Measurements from ENCODE around the gene RBM8A.

RBM8A gene

DNA sequence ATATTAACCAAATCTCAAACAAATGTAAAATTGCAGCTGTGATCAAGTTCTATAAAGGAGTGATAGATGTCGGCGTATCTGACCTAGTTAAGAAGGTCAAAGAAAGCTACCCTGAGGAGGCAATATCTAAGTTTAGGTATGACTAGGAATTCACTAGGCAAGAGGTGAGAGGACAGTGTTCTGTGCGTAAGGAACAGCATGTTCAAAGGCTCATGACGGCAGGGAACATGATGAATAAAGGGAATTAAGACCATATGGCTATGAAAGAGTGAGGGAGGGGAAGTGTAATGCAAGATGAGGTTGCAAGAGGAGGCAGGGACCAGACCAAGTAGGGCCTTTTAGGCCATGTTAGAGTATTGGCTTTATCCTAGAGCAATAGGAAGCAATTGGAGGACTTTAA lies 21.9 kb upstream of the RBM8A start:
- in situ Hi-C loops (cut with HindIII; ENCODE audit: low sequenced_read_pairs): no loop called here
- no peak overlapping the region for H3K4me3 ChIP-seq (ENCODE audit: low read depth, low read length)
- TF ChIP-seq, protein P1, sequence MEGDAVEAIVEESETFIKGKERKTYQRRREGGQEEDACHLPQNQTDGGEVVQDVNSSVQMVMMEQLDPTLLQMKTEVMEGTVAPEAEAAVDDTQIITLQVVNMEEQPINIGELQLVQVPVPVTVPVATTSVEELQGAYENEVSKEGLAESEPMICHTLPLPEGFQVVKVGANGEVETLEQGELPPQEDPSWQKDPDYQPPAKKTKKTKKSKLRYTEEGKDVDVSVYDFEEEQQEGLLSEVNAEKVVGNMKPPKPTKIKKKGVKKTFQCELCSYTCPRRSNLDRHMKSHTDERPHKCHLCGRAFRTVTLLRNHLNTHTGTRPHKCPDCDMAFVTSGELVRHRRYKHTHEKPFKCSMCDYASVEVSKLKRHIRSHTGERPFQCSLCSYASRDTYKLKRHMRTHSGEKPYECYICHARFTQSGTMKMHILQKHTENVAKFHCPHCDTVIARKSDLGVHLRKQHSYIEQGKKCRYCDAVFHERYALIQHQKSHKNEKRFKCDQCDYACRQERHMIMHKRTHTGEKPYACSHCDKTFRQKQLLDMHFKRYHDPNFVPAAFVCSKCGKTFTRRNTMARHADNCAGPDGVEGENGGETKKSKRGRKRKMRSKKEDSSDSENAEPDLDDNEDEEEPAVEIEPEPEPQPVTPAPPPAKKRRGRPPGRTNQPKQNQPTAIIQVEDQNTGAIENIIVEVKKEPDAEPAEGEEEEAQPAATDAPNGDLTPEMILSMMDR (IDR thresholded peaks at IDR 0.05; ENCODE audit: low read depth, low read length): no peak
- peak; percentile 29 for DNase-seq (ENCODE audit: low read depth, low spot score)

DNA sequence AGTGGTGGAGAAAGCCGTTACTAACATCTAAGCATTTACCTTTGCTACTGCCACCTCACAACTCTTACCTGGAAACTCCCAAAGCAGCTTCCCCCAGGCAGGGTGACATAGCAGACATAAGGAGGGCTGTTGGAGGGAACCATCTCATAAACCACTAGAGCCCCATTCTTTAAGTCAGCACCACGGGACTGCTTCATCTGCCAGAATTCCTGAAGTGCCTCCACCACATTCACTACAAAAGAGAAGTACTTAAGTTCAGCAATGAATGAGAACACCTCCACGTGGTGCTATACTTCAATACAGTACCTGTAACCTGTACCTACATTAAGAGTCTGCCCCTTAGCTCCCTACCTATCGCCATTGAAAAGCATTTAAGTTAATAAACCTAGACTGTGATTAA lies 20.3 kb upstream of the RBM8A start:
- in situ Hi-C loops (cut with HindIII; ENCODE audit: low sequenced_read_pairs): no loop called here
- no peak overlapping the region for H3K4me3 ChIP-seq (ENCODE audit: low read depth, low read length)
- no peak for DNase-seq (ENCODE audit: low read depth, low spot score)
- TF ChIP-seq, protein P1 (IDR thresholded peaks at IDR 0.05; ENCODE audit: low read depth, low read length): no peak

- DNase-seq (ENCODE audit: low read depth, low spot score): no peak
- in situ Hi-C loops (cut with HindIII; ENCODE audit: low sequenced_read_pairs): no loop called here
- H3K4me3 ChIP-seq (ENCODE audit: low read depth, low read length): no peak overlapping the region
- TF ChIP-seq, protein P1 (IDR thresholded peaks at IDR 0.05; ENCODE audit: low read depth, low read length): no peak
These were observed 19.2 kb upstream of the RBM8A start for GRCh38 chr1:145946477-145946986.

DNA sequence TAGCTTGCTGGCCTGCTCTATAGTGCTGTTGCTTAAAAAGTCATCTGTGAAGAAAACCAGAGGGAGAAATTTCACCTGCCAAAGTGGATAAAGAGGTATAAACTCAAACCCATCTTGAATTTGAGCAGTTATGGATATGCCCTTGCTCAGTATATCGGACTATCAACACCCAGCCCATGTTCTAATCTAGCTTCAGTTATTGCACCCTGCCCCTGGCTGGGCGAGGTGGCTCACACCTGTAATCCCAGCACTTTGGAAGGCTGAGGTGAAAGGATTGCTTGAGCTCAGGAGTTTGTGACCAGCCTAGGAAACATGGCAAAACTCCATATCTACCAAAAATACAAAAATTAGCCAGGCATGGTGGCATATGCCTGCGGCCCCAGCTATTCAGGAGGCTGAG lies 17.2 kb upstream of the RBM8A start:
- no peak for DNase-seq (ENCODE audit: low read depth, low spot score)
- TF ChIP-seq, protein P1 (IDR thresholded peaks at IDR 0.05; ENCODE audit: low read depth, low read length): no peak
- in situ Hi-C loops (cut with HindIII; ENCODE audit: low sequenced_read_pairs): no loop called here
- no peak overlapping the region for H3K4me3 ChIP-seq (ENCODE audit: low read depth, low read length)

DNA sequence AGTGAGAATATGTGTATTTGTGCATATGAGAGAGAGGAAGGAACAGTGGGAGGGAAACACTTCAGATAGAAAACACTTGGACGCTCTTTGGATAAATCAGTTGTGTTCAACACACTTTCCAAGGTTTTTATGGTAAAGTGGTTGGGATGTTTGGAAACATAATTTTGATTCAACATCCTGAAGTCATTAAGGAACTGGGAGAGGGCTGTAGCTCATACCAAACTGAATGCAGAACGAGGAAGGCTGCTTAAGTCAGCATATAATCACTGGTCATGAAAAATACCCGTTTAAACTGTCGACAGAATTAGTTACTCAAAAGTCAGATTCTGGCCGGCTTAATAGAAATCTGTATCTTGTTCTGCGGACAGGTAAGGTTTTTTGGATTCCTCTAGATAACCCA lies 15.6 kb upstream of the RBM8A start:
- H3K4me3 ChIP-seq (ENCODE audit: low read depth, low read length): no peak overlapping the region
- TF ChIP-seq, protein P1 (IDR thresholded peaks at IDR 0.05; ENCODE audit: low read depth, low read length): no peak
- DNase-seq (ENCODE audit: low read depth, low spot score): no peak
- in situ Hi-C loops (cut with HindIII; ENCODE audit: low sequenced_read_pairs): no loop called here

GRCh38 chr1:145942405-145942804 lies 15.1 kb upstream of the RBM8A start:
- no peak for DNase-seq (ENCODE audit: low read depth, low spot score)

More at GRCh38 chr1:145942405-145942804, 15.1 kb upstream of the RBM8A start:
- in situ Hi-C loops (cut with HindIII; ENCODE audit: low sequenced_read_pairs): no loop called here
- TF ChIP-seq, protein P1 (IDR thresholded peaks at IDR 0.05; ENCODE audit: low read depth, low read length): no peak
- H3K4me3 ChIP-seq (ENCODE audit: low read depth, low read length): no peak overlapping the region
